ENCODE measurements around the gene CASZ1.

DNA sequence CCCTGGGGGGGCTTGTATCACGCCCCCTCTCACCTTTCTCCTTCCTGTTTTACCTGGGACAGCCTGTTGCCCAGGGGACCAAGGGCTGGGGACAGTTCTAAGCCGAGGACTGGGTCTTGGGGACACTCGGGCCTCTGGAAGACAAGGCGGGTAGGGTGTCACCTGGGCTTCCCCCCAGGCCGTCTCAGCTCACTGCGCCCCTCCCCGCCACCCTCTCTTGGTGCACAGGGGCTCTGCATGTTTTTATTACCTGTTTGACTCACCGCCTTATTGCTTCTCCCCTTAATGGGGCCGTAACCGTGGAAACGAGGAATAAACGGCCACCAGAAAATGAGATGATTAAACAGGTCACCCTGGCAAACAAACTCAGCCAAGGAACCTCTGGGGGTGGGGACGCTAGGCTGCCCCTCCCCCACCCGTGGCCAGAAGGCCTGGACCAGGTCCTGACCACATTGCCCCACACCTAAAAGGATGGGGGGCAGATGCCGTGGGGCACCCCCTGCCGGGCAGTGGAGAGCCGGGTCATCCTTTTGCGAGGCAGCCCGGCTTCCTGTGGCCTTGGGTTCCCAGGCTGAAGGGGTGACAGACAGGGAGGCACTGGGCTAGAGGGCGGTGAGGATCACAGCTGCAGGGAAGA, 109.9 kb downstream of the CASZ1 start:
- TF ChIP-seq CTCF (IDR thresholded peaks at IDR 0.05; ENCODE audit: insufficient read depth, low read length, poor library complexity, severe bottlenecking) (no peak), EZH2phosphoT487 (conservative IDR thresholded peaks at IDR 0.05; ENCODE audit: low read length) (no peak)
